HG03469 (cell line): ENCODE results near the gene SPCS1.
"Not testable (repeated sequence)": the region's sequence is repeated elsewhere in the genome, so short reads cannot be mapped to it uniquely, and the experiment has no call there.

Experiments
- ATAC-seq: cut with Tn5 transposase; IDR thresholded peaks from one replicate; pipeline ENCODE4 v1.9.1; 2021; ENCODE audit warnings: mild to moderate bottlenecking, moderate library complexity, moderate number of reproducible peaks; ENCODE audit not compliant: unreplicated experiment

Gene SPCS1

GRCh38 chr3:52705688-52706686 is at the start of gene SPCS1, which contains the start of gene GLT8D1:
SPCS1 (plus strand) TSS chr3:52706106; CDS start chr3:52706247, 141 bp downstream.
GLT8D1 (minus strand) TSS chr3:52705791; CDS start chr3:52700460, 5,331 bp downstream.
- ATAC-seq: peak; percentile 64

GRCh38 chr3:52660046-52660445 is 45.9 kb upstream of the SPCS1 start:
- no peak for ATAC-seq

- ATAC-seq: no peak
Measured at GRCh38 chr3:52663098-52663497, 42.8 kb upstream of the SPCS1 start.

- ATAC-seq: peak; percentile 80
Measured at GRCh38 chr3:52670621-52671521, 35.0 kb upstream of the SPCS1 start.

GRCh38 chr3:52671676-52672075 is 34.2 kb upstream of the SPCS1 start:
- no peak for ATAC-seq

GRCh38 chr3:52676201-52676600 is 29.7 kb upstream of the SPCS1 start:
- ATAC-seq: not testable (repeated sequence)

GRCh38 chr3:52678265-52679198 is 27.4 kb upstream of the SPCS1 start:
- no peak for ATAC-seq

GRCh38 chr3:52679199-52679538 is 26.7 kb upstream of the SPCS1 start:
- ATAC-seq: no peak

GRCh38 chr3:52679811-52680210 is 26.1 kb upstream of the SPCS1 start:
- ATAC-seq: no peak

GRCh38 chr3:52681596-52681995 is 24.3 kb upstream of the SPCS1 start:
- ATAC-seq: no peak

- no peak for ATAC-seq
Measured at GRCh38 chr3:52682016-52682415, 23.9 kb upstream of the SPCS1 start.

- no peak for ATAC-seq
Measured at GRCh38 chr3:52683611-52684010, 22.3 kb upstream of the SPCS1 start.

GRCh38 chr3:52684184-52684583 is 21.7 kb upstream of the SPCS1 start:
- ATAC-seq: no peak

GRCh38 chr3:52685285-52685708 is 20.6 kb upstream of the SPCS1 start:
- ATAC-seq: peak; percentile 51

- peak; percentile 62 for ATAC-seq
Measured at GRCh38 chr3:52685709-52686691, 19.9 kb upstream of the SPCS1 start, which contains the start of the genes GNL3 and PBRM1. GNL3 (plus strand) TSS chr3:52686032; CDS start chr3:52686093, 61 bp downstream. PBRM1 (minus strand) TSS chr3:52685913.

- no peak for ATAC-seq
Measured at GRCh38 chr3:52688266-52688665, 17.6 kb upstream of the SPCS1 start.

GRCh38 chr3:52689151-52689550 is 16.8 kb upstream of the SPCS1 start:
- no peak for ATAC-seq

- ATAC-seq: no peak
Measured at GRCh38 chr3:52690560-52690959, 15.3 kb upstream of the SPCS1 start.

GRCh38 chr3:52693071-52693470 is 12.8 kb upstream of the SPCS1 start:
- no peak for ATAC-seq
